Measurements from ENCODE around the gene DAND5. TPM values are rescaled to one million over a fixed set of nuclear protein-coding genes. Genes with fewer than 3 reads are reported as not detected.

Gene DAND5
- total RNA-seq, 1 donor, result not detected

- Histone ChIP-seq H3K36me3 (ENCODE audit: insufficient read depth, low read length) (no peaks in the 10 kb centered on the region), H3K9me3 (ENCODE audit: low read depth, low read length) (no peaks in the 10 kb centered on the region), H3K4me3 (ENCODE audit: insufficient read depth, low read length) (peak overlapping the region; percentile 78), H4K20me1 (ENCODE audit: insufficient read depth, low read length) (no peaks in the 10 kb centered on the region), H3K79me2 (ENCODE audit: insufficient read depth, low read length) (no peaks in the 10 kb centered on the region), H3K27ac (ENCODE audit: low read depth, low read length) (peak overlapping the region; percentile 65), H3K27me3 (ENCODE audit: insufficient read depth, low read length) (no peaks in the 10 kb centered on the region), H3K4me2 (ENCODE audit: insufficient read depth, low read length) (peak overlapping the region; percentile 99), H2AFZ (ENCODE audit: low read length) (peak overlapping the region; percentile 100), H3K4me1 (ENCODE audit: insufficient read depth, low read length) (peaks cover 15% of the 10 kb centered on the region)
- DNase-seq (ENCODE audit: insufficient read length, low spot score, missing footprints), result peak; percentile 96
- TF ChIP-seq, protein P1, sequence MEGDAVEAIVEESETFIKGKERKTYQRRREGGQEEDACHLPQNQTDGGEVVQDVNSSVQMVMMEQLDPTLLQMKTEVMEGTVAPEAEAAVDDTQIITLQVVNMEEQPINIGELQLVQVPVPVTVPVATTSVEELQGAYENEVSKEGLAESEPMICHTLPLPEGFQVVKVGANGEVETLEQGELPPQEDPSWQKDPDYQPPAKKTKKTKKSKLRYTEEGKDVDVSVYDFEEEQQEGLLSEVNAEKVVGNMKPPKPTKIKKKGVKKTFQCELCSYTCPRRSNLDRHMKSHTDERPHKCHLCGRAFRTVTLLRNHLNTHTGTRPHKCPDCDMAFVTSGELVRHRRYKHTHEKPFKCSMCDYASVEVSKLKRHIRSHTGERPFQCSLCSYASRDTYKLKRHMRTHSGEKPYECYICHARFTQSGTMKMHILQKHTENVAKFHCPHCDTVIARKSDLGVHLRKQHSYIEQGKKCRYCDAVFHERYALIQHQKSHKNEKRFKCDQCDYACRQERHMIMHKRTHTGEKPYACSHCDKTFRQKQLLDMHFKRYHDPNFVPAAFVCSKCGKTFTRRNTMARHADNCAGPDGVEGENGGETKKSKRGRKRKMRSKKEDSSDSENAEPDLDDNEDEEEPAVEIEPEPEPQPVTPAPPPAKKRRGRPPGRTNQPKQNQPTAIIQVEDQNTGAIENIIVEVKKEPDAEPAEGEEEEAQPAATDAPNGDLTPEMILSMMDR (IDR thresholded peaks at IDR 0.05; ENCODE audit: extremely low read depth, low read depth, low read length), result peak; percentile 61
Measured at GRCh38 chr19:12965017-12965811, 4.2 kb upstream of the DAND5 start.

GRCh38 chr19:12965812-12966135, 3.6 kb upstream of the DAND5 start:
- peak overlapping the region; percentile 99 for H3K4me2 ChIP-seq (ENCODE audit: insufficient read depth, low read length)
- TF ChIP-seq, protein P1 (IDR thresholded peaks at IDR 0.05; ENCODE audit: extremely low read depth, low read depth, low read length), result no peak
- no peak for DNase-seq (ENCODE audit: insufficient read length, low spot score, missing footprints)
- H3K79me2 ChIP-seq (ENCODE audit: insufficient read depth, low read length), result no peaks in the 10 kb centered on the region
- no peaks in the 10 kb centered on the region for H3K9me3 ChIP-seq (ENCODE audit: low read depth, low read length)
- H3K4me1 ChIP-seq (ENCODE audit: insufficient read depth, low read length), result peaks cover 15% of the 10 kb centered on the region
- H3K27ac ChIP-seq (ENCODE audit: low read depth, low read length), result peak overlapping the region; percentile 65
- peak overlapping the region; percentile 100 for H2AFZ ChIP-seq (ENCODE audit: low read length)
- H4K20me1 ChIP-seq (ENCODE audit: insufficient read depth, low read length), result no peaks in the 10 kb centered on the region
- no peaks in the 10 kb centered on the region for H3K36me3 ChIP-seq (ENCODE audit: insufficient read depth, low read length)
- no peaks in the 10 kb centered on the region for H3K27me3 ChIP-seq (ENCODE audit: insufficient read depth, low read length)
- H3K4me3 ChIP-seq (ENCODE audit: insufficient read depth, low read length), result peak overlapping the region; percentile 78

DNA sequence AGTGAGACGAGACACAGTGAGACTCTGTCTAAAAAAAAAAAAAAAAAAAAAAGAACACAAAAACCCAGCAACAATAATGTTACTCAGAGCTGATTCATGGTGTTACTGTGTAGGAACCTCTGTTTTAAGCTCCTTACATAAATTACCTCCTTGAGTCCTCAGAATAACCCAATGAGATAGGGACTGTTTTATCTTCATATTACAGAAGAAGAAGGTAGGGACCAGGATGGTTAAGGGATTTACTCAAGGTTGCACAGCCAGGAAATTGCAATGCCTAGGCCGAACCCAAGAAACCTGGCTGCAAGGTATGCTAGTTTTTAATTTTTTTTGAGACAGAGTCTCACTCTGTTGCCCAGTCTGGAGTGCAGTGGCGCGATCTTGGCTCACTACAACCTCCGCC, 1.5 kb upstream of the DAND5 start:
- Histone ChIP-seq H3K9me3 (ENCODE audit: low read depth, low read length) (no peaks in the 10 kb centered on the region), H3K36me3 (ENCODE audit: insufficient read depth, low read length) (no peaks in the 10 kb centered on the region), H3K4me3 (ENCODE audit: insufficient read depth, low read length) (no peak overlapping the region), H3K79me2 (ENCODE audit: insufficient read depth, low read length) (no peaks in the 10 kb centered on the region), H3K4me1 (ENCODE audit: insufficient read depth, low read length) (peaks cover 15% of the 10 kb centered on the region), H3K27me3 (ENCODE audit: insufficient read depth, low read length) (no peaks in the 10 kb centered on the region), H3K27ac (ENCODE audit: low read depth, low read length) (no peak overlapping the region), H4K20me1 (ENCODE audit: insufficient read depth, low read length) (no peaks in the 10 kb centered on the region), H2AFZ (ENCODE audit: low read length) (no peak overlapping the region), H3K4me2 (ENCODE audit: insufficient read depth, low read length) (no peak overlapping the region)
- DNase-seq (ENCODE audit: insufficient read length, low spot score, missing footprints), result peak; percentile 89
- TF ChIP-seq, protein P1 (IDR thresholded peaks at IDR 0.05; ENCODE audit: extremely low read depth, low read depth, low read length), result no peak

DNA sequence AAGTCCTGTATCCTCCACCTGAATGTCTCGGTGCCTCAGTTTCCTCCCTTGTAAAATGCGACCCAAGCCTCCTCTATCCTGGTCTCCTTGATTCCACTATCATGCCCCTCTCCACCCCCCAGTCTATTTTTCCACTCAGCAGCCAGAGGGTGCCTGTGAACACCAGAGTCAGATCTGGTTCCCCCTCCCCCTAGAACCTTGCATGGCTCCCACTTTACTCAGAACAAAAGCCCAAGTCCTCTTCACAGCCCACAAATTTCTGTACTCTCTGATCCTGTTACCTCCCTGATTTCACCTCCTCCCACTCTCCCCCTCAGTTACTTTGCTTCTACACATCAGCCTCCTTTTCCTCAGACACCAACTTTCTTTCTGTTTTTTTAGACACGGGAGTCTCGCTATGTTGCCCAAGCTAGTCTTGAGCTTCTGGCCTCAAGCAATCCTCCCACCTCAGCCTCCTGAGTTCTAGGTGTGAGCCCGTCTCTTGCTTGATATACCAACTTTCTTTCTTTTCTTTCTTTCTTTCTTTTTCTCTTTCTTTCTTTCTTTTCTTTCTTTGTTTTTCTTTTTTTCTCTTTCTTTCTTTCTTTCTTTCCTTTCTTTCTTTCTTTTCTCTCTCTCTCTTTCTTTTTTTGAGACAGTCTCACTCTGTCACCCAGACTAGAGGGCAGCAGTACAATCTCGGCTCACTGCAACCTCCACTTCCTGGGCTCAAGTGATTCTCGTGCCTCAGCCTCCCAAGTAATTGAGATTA, 869 bp downstream of the DAND5 start:
- H2AFZ ChIP-seq (ENCODE audit: low read length), result no peak overlapping the region

More for the DNA sequence above, 869 bp downstream of the DAND5 start:
- no peaks in the 10 kb centered on the region for H3K79me2 ChIP-seq (ENCODE audit: insufficient read depth, low read length)
- TF ChIP-seq, protein P1 (IDR thresholded peaks at IDR 0.05; ENCODE audit: extremely low read depth, low read depth, low read length), result no peak
- no peaks in the 10 kb centered on the region for H3K9me3 ChIP-seq (ENCODE audit: low read depth, low read length)
- H3K27me3 ChIP-seq (ENCODE audit: insufficient read depth, low read length), result no peaks in the 10 kb centered on the region
- no peaks in the 10 kb centered on the region for H3K36me3 ChIP-seq (ENCODE audit: insufficient read depth, low read length)
- H3K4me2 ChIP-seq (ENCODE audit: insufficient read depth, low read length), result no peak overlapping the region
- no peak overlapping the region for H3K4me3 ChIP-seq (ENCODE audit: insufficient read depth, low read length)
- H4K20me1 ChIP-seq (ENCODE audit: insufficient read depth, low read length), result no peaks in the 10 kb centered on the region
- H3K4me1 ChIP-seq (ENCODE audit: insufficient read depth, low read length), result peaks cover 12% of the 10 kb centered on the region
- DNase-seq (ENCODE audit: insufficient read length, low spot score, missing footprints), result peak; percentile 79
- H3K27ac ChIP-seq (ENCODE audit: low read depth, low read length), result no peak overlapping the region

All from osteoblast (primary cell).